Limb (tissue), 2 donors: Measurements from ENCODE around the gene CTNNA3.

ENCODE experiments used
- DNase-seq, 2 donors: peaks; one replicate each; pipeline ENCODE4 v3.0.0-alpha.2; 2016; ENCODE audit errors: extremely low spot score in 2 of 2

CTNNA3 gene

DNA sequence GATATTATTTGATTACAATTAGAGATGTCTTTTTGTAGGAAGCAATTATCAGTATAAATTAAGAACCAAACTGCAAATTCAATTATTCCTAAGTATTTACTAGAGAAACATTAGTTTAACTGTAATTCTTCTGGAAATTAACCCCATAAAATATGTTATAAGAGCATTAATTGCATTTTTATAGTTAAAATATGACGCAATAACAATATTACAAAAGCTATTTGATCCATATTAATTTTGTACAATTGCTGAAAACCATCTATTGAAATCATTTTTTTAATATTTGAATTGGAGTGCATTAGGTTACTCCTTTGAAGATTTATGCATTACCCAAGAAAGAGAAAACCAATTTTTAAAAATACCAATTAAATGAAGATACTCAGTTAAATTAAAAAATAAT, 1024.9 kb downstream of the CTNNA3 start:
- no peak for DNase-seq

DNA sequence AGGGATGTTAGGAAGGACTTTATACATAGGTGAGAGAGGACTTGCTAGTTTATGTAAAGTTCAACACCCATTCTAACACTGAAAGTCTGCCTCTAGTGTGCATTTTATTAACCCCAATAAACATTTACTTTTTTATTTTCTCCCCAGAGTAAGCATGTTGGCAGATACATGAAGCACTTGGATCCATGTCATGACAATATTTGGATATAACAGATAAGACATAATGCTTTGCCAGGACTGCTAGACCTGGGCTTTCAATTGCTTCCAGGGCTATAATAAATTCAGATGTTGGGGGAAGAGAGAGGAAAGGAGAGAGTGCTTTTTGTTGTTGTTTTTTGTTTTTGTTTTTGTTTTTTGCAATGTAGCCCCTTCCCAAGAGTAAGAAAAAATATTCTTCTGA, 1039.5 kb downstream of the CTNNA3 start:
- no peak for DNase-seq

DNA sequence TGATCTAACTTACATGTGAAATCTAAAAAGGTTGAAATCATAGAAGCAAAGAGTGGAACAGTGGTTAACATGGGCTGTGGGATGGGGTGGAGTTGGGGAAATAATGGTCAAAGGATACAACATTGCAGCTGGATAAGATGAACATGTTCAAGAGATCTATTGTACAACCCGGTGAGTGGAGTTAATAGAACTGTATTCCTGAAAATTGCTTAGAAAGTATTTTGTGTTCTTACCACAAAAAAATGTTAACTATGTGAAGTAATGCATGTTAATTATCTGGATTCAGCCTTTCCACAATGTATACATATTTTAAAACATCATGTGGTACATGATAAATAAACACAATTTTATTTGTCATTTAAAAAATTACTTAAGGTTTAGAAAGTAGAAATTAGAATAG, 1041.1 kb downstream of the CTNNA3 start:
- DNase-seq, result no peak

DNA sequence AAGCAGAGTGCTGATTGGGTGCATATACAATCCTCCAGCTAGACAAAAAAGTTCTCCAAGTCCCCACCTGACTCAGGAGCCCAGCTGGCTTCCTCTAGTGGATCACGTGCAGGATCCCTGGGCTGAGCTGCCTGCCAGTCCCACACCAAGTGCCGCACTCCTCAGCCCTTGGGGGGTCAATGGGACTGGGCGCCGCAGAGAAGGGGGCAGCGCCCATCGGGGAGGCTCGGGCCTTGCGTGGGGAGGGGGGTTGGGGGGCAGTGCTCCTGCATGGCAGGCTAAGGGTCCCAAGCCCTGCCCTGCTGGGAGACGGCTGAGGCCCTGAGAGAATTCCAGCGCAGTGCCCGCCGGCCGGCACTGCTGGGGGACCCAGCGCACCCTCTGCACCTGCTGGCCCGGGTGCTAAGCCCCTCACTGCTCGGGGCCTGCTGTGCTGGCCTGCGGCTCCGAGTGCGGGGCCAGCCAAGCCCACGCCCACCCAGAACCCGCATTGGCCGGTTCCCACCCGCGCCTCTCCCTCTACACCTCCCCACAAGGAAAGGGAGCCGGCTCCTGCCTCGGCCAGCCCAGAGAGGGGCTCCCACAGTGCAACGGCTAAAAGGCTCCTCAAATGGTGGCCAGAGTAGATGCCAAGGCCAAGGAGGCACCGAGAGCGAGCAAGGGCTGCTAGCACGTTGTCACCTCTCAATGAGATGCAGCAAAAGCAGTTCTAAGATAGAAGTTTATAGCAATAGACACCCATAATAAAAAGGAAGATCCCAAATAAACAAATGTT, 1044.5 kb downstream of the CTNNA3 start:
- no peak for DNase-seq

DNA sequence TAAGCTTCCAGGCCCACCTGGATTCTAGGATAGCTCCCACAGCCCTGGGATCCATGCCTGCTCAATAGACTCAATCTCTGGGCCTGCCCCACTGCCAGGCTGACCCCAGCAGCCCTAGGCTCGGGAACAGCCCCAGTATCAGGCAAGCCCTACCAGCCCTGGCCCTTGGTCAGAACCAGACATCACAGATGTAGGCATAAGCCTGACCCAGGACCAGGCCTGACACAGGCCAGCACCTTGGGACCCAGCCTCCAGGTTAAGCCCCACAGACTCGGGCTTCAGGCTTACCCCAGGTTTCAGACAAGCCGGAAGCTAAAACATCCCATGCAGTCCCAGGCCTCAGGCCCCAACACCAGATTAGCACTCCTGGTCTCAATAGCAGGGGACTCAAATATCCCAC, 1046.4 kb downstream of the CTNNA3 start:
- DNase-seq, result no peak

DNA sequence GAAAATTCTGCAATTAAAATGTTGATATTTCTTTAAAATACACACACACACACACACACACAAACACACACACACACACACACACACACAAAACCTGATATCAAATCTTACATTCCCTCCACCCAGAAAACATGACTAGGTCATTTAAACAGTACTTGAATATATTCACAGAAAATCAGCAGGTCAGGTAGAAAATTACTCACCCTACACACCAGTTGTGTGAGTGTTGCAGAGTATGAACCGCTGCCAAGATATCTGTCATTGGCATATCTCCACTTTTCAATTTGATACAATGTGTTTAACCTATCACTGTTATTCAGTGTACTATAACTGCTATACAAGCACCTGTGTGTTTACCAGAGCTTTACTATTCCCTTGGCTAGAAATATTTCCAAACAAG, 1053.8 kb downstream of the CTNNA3 start:
- DNase-seq, result no peak

DNA sequence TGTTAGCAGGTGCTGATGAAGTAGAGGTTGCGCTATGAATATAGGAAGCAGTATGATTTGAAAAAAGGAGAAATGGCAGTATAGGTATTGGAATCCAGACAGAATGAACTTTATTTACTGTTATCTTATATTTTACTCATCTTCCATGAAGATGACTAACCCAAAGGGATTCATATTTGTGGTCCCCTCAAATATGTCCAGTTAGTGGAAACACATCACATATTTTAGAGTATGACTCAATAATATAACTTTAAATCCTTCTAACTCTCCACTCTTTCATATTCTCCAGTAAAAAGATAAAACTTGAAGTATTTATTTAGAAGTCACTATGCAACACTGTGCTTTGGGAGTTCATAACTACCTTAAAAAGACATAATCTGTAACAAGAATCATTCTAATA, 1056.6 kb downstream of the CTNNA3 start:
- no peak for DNase-seq

DNA sequence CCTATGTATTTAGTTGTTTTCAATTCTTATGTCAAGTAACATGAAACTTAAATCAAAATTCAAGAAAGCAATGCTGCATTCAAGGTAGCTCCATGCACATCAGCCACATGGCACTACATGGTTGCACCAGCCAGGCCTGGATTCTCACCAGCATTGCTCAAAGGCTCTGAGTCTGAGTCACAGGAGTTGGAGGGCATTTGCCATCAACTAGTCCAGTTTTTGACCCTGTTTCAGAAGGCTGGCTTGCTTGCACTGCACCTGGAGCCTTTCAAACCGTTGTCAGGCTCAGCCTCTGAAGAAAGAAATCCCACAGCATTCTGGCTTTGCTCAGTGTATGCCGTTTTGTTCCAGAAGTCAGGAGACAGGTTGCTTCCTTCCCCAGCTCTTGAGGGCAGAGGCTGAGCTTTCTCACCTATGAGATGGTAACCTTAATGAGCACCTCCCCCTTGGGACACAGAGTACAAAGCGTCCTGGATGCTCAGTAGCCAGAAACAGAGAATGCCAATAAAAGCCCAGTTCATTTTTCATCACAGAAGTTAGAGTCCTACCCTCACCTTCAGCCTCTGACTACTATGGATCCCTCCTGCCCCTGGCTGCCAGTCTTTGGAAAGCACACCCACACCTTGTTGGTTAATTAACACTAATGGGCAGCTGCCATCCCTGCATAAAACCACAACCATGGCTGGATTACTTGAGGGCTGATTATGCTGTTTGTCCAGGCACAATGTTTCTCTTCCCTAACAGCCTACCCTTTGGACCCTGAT, 1058.5 kb downstream of the CTNNA3 start:
- no peak for DNase-seq

DNA sequence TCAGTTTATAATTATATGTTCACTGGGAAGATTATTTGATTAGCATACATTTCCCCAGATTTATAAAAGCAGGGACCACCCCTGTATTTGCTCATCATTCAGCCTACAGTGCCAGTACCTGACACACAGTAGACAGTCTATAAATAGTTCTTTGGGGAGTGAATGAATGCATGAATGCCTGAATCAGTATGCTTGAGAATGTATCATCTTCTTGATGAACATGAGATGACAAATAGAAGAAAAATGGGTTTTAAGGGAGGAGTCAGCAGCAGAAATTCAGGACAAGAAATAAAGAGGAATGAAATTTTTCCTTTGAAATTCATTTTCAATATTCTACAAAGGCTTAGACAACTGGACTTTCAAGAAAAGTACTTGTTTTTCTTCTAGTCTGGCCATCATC, 1066.0 kb downstream of the CTNNA3 start:
- DNase-seq, result no peak

DNA sequence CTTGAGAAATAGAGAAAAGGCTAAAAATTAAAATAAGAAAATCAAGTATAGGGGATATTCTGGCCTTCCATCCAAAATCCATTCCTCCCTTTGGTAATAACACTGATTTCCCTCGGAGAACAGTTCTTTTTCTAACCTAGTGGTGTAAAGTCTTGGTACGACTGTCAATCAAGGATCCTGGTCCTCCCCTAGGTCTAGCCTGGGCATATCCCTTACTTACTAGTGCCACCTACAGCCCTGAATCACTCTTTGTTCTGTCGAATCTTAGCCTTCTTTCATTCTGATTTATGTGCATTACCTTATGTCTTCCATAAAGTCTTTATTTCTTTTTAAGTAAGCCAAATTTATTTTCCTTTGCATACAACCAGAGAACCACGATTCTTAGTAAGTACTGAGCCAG, 1068.8 kb downstream of the CTNNA3 start:
- DNase-seq, result no peak

DNA sequence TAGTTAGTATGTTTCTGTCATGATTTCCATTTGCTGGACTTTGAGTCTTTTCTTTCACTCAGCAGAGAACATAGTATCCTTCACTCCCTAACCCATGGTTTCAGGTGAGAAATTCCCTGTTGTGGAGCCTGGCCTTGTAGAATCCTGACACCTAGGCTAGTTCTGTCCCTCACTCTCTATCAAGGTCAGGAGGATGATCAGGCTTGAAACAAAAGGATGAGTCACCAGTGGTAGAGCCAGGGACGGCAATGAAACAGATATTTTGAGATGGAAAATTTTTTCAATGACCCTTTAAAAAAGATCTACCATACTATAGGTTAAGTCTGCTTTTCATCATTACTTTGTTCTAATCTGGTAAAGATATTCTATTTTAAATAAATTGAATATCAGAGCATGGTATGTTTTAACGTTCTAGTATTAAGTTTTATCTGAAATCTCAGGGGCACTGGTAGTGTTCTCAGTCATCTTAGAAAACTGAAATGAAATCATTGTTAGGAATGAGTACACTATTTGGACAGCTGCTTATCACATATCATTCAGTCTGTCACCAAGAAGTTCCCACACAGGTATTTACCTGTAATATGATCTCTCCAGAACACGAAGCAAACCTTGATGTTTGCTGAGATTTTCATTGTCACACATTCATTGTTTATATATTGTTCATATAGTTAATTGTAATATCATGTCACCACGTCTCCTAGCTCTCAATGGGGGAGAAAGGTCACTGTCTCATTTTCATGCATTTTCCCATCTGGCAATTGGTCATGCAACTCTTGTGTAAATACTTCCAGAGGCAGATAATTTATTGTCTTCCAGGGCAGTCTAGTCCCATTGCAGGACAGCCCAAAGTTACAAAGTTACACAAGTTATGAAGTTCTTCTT, 1070.0 kb downstream of the CTNNA3 start:
- no peak for DNase-seq

DNA sequence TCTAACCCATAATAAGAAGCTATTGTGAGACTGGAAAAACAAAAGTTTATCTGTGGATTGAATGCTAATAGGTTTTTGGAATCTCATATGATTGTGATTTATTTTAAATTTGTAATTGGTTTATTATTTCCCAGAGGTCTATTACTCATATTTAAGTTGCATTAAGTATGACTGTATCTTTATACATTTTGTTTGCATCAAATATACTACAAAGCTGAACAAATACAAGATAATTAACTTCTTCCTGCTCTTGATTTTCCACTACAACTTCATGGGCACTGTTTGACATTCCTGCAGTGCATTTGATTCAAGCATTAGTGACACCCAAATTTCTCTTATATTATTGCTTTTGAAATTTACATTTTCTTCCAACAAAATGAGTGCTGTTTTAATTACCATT, 1073.9 kb downstream of the CTNNA3 start:
- no peak for DNase-seq

DNA sequence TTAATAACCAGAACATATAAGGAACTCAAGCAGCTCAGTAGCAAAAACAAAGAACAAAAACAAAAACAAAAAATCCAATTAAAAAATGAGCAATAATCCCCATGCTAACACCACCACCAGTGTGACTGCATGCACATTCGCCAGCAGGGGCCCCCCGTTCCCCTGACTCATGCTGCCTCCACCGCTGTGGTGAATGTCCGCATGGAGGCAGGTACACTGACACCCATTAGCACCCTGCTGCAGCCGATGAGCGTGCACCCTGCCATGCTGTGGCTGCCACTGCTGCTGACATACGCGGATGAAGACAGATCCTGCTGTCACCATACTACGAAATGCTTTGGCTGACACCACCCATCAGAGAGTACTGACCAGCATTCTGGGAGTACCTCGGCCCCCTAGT, 1091.8 kb downstream of the CTNNA3 start:
- DNase-seq, result no peak

DNA sequence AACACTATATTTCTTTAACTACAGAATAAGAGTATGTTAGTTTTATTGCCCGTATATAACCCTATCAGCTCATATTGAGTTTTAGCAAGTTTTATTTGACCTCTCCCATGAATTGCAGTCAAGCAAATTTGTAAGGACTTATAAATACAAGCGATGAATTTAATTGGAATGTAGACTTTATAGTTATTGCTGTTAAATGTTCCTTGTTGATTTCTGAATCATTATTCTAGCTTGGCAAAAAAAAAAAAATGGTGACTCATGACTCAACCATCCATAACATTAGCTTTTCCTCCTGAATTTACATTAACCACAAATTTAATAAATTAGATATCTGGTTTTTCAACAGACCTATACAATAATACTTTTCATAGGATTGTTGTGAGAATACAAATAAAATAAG, 1104.1 kb downstream of the CTNNA3 start:
- DNase-seq, result no peak

DNA sequence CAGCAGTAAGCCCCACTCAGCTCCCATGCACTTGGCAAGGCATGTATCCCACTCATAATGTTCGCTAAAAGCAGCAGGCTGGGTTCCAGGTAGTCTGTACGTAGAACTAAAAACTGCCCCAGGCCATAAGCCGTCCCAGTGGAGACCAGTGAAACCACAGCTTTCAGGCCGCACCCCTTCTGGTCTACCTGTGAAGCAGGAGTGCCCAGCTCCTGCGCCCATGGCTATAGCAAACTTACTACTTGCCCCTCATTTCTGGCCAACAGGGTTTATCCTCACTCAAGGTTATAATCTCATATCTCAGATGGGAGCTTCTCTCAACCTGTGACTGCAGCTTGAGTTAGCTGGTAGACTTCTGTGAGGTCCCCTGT, 1108.3 kb downstream of the CTNNA3 start:
- no peak for DNase-seq

DNA sequence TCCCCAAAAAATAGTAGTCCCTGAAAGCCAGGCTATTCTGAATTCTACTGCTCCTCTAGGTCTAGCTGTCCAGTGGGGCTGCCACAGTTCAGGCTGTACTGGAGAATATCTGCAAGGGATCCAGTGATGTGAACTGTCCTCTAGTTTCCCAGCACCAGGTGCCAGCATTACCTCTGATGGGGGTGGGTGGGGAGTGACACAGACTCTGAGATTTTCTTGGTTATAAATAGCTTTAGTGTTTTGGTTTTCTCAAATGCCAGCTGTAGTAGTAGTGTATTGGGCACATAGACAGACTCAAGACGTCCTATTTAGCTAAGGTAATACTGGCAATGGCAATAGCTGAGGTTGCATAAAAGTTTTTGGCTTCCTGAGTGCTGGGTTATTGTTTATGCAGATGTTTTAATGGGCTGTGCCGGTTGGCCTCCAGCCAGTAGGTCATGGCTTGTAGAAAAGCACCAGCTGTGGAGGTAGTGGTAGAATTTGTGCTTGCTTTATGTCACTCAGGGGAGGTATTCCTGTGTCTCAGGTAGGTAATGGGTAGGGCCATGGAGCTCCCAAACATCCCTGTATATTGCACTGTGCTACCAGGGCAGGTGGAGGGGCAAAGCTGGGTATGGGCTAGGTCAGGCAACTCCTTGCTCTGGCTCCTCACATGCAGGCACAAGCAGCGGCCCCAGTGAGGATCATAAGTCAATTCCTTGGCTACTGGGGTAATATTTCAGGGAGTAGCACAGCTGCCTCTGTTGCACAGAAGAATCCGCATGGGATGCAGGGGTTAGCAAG, 1108.9 kb downstream of the CTNNA3 start:
- peak in 1 of 2 donors; percentile 44 for DNase-seq

DNA sequence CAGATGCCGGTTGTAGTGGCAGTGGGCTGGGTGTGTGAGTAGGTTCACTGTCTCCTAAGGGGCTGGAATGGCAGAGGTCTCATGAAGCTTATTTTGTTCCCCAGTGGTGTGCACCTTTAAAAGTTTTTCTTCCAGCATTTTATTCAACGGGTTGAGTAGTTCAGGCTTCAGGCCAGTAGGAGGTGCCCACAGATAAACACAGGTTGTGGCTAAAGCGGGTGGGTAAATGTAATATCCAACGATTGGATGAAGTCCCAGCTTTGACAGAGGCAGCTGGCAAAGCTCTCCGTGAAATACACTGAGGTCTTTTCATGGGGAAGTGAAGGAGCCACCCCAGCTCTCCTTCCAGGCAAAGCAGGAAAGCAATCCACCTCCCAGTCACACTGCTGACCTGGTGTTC, 1109.9 kb downstream of the CTNNA3 start:
- DNase-seq, result peak in 1 of 2 donors; percentile 31

DNA sequence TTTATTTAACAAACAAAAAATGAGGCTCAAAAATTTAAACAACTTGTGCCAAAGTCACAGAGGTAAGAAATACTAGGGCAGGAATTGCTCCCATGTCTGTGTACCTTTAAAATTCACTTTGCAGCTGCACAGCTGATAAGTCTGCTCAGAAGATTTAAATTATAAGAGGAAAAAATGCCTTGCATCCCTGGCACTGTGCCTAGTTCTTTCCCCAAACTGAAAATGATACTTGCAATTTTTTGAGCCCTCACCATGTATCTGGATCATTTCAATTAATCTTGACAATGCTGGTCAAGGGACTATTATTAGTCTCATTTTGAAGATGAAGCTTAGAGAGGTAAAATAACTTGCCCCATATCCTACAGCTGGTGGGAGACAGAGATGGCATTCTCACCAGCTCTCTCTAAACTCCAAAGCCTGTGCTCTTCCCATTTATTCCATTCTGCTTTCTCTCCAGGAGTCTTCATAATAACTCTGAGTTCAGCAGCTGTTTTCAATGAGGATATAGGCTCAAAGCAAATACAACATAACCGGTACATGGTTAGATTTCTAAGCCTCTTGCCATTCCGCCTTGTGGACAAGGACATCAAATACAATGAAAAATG, 1120.6 kb downstream of the CTNNA3 start:
- DNase-seq, result no peak

DNA sequence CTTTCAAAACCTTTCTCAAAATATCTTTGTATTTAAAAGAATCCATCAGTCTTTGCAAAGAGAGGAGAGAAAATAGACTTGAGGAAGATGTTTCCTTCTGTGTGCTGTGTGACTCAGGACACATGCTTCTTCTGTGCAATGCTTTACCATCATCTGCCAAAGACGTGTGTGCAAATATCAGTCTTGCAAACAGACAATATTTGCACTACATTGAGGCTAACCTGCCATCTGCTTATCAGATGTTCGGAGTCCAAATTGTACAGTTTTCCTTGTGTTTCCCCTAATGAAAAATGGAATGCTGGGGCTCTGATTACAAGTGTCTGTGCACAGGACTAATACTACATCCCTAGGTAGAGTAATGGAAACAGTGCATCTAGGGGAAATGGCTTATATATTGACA, 1123.3 kb downstream of the CTNNA3 start:
- DNase-seq, result no peak

DNA sequence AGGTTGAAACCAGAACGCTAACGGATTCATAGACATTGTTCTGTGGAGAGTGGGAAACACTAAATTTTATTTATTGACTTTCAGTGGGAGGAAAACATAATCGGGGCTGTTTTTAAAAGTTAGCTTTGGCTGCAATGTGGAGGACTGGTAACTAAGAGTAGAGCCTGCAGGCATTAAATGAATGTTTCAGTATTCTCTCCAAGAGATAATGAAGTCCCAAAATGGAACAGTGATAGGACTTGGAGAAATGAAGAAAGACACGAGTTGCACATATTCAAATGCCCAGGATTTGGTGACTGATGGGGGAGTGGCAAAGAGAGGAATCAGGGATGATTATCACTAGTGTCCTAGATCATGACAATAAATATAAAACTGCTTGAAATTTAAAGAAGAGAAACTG, 1130.0 kb downstream of the CTNNA3 start:
- no peak for DNase-seq

DNA sequence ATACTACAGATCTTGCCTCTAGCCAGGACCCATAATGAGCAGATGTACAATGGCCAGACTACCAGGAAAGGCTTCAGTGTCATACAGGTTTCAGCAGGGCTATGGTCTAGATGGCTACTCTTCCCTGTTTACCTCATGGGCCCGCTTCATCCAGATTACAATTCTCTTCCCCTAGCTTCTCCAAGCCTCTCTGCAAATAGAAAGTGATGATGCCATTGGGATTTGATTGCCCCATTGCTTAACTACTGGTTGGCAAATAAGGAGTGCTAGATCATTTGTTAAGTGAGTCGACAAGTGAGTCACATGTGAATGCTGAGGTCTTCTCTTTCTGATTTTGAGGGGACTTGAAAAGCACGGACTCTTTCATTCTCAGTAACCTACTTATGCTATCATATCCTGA, 1131.7 kb downstream of the CTNNA3 start:
- DNase-seq, result no peak
